ENCODE measurements around the gene CDKN2B. TPM values are rescaled to one million over a fixed set of nuclear protein-coding genes. Genes with fewer than 3 reads are reported as not detected.
"Not testable (repeated sequence)": the region's sequence is repeated elsewhere in the genome, so short reads cannot be mapped to it uniquely, and the experiment has no call there.

The CDKN2B gene
- total RNA-seq, 1 donor from 2014 or later, result 45.2 TPM

DNA sequence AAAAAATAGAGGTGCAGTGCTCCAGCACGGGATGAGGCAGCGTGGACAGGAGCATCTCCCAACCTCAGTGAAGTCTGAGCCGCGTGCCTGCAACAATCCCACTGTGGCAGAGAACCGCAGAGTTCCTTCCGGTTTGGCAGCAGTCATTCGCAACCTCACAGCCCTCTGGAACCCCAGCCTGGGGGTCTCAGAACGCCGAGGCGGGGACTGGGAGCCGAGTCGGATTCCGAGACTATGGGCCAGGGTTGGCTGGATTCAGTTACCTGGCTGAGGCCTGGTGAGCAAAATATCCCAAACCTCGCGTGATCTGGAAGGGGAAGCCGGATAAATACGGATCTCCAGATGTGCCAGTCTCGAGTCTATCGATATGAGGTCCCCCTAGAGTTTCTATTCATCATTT lies 41.9 kb downstream of the CDKN2B start:
- peaks cover 14% of the 10 kb centered on the region for H3K9me3 Mint-ChIP-seq
- TF ChIP-seq, protein P1, sequence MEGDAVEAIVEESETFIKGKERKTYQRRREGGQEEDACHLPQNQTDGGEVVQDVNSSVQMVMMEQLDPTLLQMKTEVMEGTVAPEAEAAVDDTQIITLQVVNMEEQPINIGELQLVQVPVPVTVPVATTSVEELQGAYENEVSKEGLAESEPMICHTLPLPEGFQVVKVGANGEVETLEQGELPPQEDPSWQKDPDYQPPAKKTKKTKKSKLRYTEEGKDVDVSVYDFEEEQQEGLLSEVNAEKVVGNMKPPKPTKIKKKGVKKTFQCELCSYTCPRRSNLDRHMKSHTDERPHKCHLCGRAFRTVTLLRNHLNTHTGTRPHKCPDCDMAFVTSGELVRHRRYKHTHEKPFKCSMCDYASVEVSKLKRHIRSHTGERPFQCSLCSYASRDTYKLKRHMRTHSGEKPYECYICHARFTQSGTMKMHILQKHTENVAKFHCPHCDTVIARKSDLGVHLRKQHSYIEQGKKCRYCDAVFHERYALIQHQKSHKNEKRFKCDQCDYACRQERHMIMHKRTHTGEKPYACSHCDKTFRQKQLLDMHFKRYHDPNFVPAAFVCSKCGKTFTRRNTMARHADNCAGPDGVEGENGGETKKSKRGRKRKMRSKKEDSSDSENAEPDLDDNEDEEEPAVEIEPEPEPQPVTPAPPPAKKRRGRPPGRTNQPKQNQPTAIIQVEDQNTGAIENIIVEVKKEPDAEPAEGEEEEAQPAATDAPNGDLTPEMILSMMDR (IDR thresholded peaks at IDR 0.05; ENCODE audit: unreplicated experiment), result no peak
- H3K27me3 Mint-ChIP-seq (ENCODE audit: low read depth), result peaks cover 95% of the 10 kb centered on the region
- H3K36me3 Mint-ChIP-seq, result peaks cover 46% of the 10 kb centered on the region
- DNase-seq (ENCODE audit: low spot score in 2 of 2, unreplicated experiment in 2 of 2), result no peak
- H3K4me1 Mint-ChIP-seq, result peaks cover 17% of the 10 kb centered on the region
- H3K4me3 Mint-ChIP-seq, result no peak overlapping the region
- no peak overlapping the region for H3K27ac Mint-ChIP-seq

GRCh38 chr9:21966140-21966851 lies 42.8 kb downstream of the CDKN2B start:
- Mint-ChIP-seq H3K4me1 (peaks cover 16% of the 10 kb centered on the region), H3K9me3 (peaks cover 14% of the 10 kb centered on the region), H3K27me3 (ENCODE audit: low read depth) (peaks cover 90% of the 10 kb centered on the region), H3K27ac (no peak overlapping the region), H3K4me3 (no peak overlapping the region), H3K36me3 (peaks cover 44% of the 10 kb centered on the region)
- DNase-seq (ENCODE audit: low spot score in 2 of 2, unreplicated experiment in 2 of 2), result no peak
- TF ChIP-seq, protein P1 (IDR thresholded peaks at IDR 0.05; ENCODE audit: unreplicated experiment), result no peak

GRCh38 chr9:21965401-21965951 lies 43.6 kb downstream of the CDKN2B start:
- H3K36me3 Mint-ChIP-seq, result peaks cover 40% of the 10 kb centered on the region
- TF ChIP-seq, protein P1 (IDR thresholded peaks at IDR 0.05; ENCODE audit: unreplicated experiment), result no peak
- peak overlapping the region; percentile 57 for H3K27ac Mint-ChIP-seq
- DNase-seq (ENCODE audit: low spot score in 2 of 2, unreplicated experiment in 2 of 2), result peak; percentile 62 to 74
- H3K4me1 Mint-ChIP-seq, result peaks cover 13% of the 10 kb centered on the region
- peak overlapping the region; percentile 74 for H3K4me3 Mint-ChIP-seq
- peaks cover 15% of the 10 kb centered on the region for H3K9me3 Mint-ChIP-seq
- H3K27me3 Mint-ChIP-seq (ENCODE audit: low read depth), result peaks cover 86% of the 10 kb centered on the region

- DNase-seq (ENCODE audit: low spot score in 2 of 2, unreplicated experiment in 2 of 2), result peak in 1 of 2 experiments; percentile 61
- peaks cover 13% of the 10 kb centered on the region for H3K4me1 Mint-ChIP-seq
- TF ChIP-seq, protein P1 (IDR thresholded peaks at IDR 0.05; ENCODE audit: unreplicated experiment), result no peak
- H3K27ac Mint-ChIP-seq, result peak overlapping the region; percentile 57
- peaks cover 17% of the 10 kb centered on the region for H3K9me3 Mint-ChIP-seq
- H3K4me3 Mint-ChIP-seq, result peak overlapping the region; percentile 74
- peaks cover 35% of the 10 kb centered on the region for H3K36me3 Mint-ChIP-seq
- peaks cover 82% of the 10 kb centered on the region for H3K27me3 Mint-ChIP-seq (ENCODE audit: low read depth)
Measured at GRCh38 chr9:21964925-21965385, 44.1 kb downstream of the CDKN2B start.

DNA sequence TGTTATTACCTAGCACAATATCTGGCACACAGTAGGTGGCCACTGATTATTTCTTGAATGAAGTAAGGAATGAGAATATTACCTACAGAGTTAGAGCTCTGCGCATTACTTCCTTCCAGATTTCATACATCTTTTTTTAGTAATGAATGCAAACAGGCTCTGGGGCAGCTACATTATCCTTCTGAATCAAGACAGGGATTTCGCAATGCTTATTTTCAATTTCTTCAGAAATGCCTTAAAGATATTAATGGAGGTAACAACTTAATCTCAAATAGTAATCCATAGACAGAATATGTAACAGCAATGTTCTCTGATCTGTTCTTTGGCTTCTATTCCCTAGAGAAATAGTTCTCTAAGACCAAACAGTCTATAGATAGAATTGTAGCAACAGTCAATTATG lies 47.5 kb downstream of the CDKN2B start:
- H3K4me3 Mint-ChIP-seq, result no peak overlapping the region
- H3K4me1 Mint-ChIP-seq, result peaks cover 9% of the 10 kb centered on the region
- no peak for DNase-seq (ENCODE audit: low spot score in 2 of 2, unreplicated experiment in 2 of 2)
- no peak overlapping the region for H3K27ac Mint-ChIP-seq
- peaks cover 5% of the 10 kb centered on the region for H3K36me3 Mint-ChIP-seq
- TF ChIP-seq, protein P1 (IDR thresholded peaks at IDR 0.05; ENCODE audit: unreplicated experiment), result no peak
- peaks cover 48% of the 10 kb centered on the region for H3K27me3 Mint-ChIP-seq (ENCODE audit: low read depth)
- H3K9me3 Mint-ChIP-seq, result peaks cover 17% of the 10 kb centered on the region

DNA sequence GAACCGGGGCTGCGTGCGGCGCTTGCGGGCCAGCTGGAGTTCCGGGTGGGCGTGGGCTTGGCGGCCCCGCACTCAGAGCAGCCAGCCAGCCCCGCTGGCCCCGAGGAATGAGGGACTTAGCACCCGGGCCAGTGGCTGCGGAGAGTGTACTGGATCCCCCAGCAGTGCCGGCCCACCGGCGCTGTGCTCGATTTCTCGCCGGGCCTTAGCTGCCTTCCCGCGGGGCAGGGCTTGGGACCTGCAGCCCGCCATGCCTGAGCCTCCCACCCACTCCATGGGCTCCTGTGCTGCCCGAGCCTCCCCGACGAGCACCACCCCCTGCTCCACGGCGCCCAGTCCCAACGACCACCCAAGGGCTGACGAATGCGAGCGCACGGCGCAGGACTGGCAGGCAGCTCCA lies 49.8 kb downstream of the CDKN2B start:
- H3K4me1 Mint-ChIP-seq; H3K36me3 Mint-ChIP-seq; DNase-seq (ENCODE audit: low spot score in 2 of 2, unreplicated experiment in 2 of 2); H3K4me3 Mint-ChIP-seq; H3K27ac Mint-ChIP-seq: not testable (repeated sequence)
- Mint-ChIP-seq H3K9me3 (peaks cover 17% of the 10 kb centered on the region), H3K27me3 (ENCODE audit: low read depth) (peaks cover 28% of the 10 kb centered on the region)

Measured in mesothelial cell of epicardium (in vitro differentiated cells).